ENCODE measurements around the gene NFATC3. TPM values are rescaled to one million over a fixed set of nuclear protein-coding genes. Genes with fewer than 3 reads are reported as not detected.

NFATC3 gene
- total RNA-seq, 2 experiments from 2014 or later, result 68.4 to 81.2 TPM

DNA sequence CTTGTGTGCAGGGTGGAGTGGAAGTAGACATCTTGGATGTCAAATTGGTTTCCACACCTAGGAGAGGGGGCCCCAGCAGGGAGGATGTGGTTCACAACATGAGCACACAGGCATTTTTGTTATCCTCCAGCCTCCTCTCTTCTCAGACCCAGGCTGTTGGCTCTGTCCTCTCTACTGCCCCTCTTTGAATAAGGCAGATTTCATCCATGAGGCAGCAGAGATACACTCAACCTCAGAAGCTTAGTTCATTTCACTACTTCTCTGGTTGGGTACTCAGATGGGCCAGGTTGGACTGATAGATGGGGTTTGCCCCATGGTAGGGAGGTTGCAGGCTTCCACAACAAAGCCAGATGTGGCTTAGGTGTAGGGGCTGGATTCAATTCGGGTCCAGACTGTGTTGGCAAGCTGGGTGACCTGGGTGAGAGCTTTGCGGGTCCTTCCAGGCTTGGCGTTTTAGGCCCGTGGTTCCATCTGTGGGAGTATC lies 22.2 kb upstream of the NFATC3 start:
- ATAC-seq, result peak; percentile 78
- ChIA-PET POLR2A (no interaction called here), CTCF (interaction anchor here (0.8 to 1.7 kb wide), 7 partner anchors 8 to 247 kb away, joined by 3 to 8 read pairs (median 4); partner anchors contain the start of genes DDX28 and DUS2)
- Mint-ChIP-seq H3K27ac (peak overlapping the region; percentile 81), H3K9me3 (ENCODE audit: low read depth) (no peaks in the 10 kb centered on the region), H3K4me1 (peaks cover 66% of the 10 kb centered on the region), H3K4me3 (no peak overlapping the region), H3K36me3 (ENCODE audit: low read depth) (peaks cover 46% of the 10 kb centered on the region), H3K27me3 (no peaks in the 10 kb centered on the region)
- intact Hi-C loops (cut with DNase I, micrococcal nuclease), result loop anchor here in 1 of 2 experiments (2.0 kb wide), 1 partner anchor 70 kb away; no protein-coding TSS in a partner anchor
- DNase-seq, result peak; percentile 66

DNA sequence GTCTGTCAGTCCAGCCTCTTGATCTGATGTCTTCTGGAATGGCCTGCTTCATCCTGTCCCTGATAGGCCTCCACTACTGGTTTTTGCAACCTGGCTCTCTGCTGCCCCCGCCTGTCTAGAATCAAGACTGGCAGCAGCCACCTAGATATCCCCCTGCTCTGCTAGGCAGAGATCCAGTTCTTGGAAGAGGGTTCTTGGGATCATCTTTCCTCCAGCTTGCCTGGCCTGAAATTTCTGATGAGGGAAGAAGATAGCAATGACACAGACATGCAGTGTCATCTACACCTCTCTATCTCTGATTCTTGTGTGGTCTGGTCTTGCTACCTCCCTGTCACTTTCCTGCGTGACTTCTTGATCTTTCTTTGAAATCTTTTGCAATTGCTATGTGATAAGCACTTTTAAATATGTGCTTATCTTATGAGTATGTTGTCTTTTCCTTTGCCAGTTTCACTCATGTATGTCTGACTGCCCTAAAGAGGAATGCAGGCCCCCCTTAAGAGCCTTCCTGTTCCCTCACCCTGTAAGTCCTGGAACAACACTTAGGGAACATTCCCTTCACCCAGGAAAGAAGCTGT lies 20.3 kb upstream of the NFATC3 start:
- intact Hi-C loops (cut with DNase I, micrococcal nuclease), result loop anchor here in 1 of 2 experiments (1.0 to 2.0 kb wide), 3 partner anchors 72 to 248 kb away; no protein-coding TSS in a partner anchor
- H3K27ac Mint-ChIP-seq, result peak overlapping the region; percentile 69
- no peaks in the 10 kb centered on the region for H3K9me3 Mint-ChIP-seq (ENCODE audit: low read depth)
- ChIA-PET CTCF (interaction anchor here (0.6 to 2.9 kb wide), 26 partner anchors 9 to 548 kb away, joined by 3 to 15 read pairs (median 4); partner anchors contain the start of genes NFATC3 and PSMB10), POLR2A (interaction anchor here (0.7 kb wide), 1 partner anchor 172 kb away, joined by 3 read pairs; no protein-coding TSS in a partner anchor)
- peaks cover 37% of the 10 kb centered on the region for H3K36me3 Mint-ChIP-seq (ENCODE audit: low read depth)
- no peaks in the 10 kb centered on the region for H3K27me3 Mint-ChIP-seq
- H3K4me3 Mint-ChIP-seq, result no peak overlapping the region
- peak; percentile 81 for ATAC-seq
- peaks cover 67% of the 10 kb centered on the region for H3K4me1 Mint-ChIP-seq
- peak; percentile 85 for DNase-seq

DNA sequence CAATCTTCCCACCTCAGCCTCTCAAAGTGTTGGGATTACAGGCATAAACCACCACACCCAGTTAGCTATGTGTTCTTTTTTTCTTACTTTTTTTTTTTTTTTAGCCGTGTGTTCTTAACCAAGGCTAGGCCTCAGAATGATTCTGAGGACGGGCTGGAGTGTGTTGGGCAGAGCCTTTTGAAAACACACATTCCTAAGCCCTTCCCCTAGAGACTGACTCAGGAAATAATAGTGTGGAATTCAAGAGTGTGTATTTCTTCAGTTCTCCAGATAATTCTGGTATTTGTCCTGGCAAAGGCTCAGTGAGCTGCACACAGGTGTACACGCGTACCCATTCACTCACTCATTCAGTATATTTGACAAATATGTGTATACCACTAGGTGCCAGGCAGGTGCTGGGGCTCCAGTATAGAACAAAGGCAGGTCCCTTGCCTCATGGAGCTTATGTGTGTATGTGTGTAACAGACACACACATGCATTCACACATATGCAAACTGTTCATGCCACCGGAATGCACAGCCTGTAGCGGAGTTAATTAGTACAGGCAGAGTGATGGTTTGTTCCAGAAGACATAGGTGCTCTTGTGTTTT lies 19.4 kb upstream of the NFATC3 start:
- no peak for ATAC-seq
- Mint-ChIP-seq H3K4me1 (peaks cover 73% of the 10 kb centered on the region), H3K9me3 (ENCODE audit: low read depth) (no peaks in the 10 kb centered on the region), H3K27me3 (no peaks in the 10 kb centered on the region), H3K4me3 (no peak overlapping the region), H3K27ac (no peak overlapping the region), H3K36me3 (ENCODE audit: low read depth) (peaks cover 42% of the 10 kb centered on the region)
- intact Hi-C loops (cut with DNase I, micrococcal nuclease), result loop anchor here in 1 of 2 experiments (2.0 kb wide), 1 partner anchor 249 kb away; no protein-coding TSS in a partner anchor
- no peak for DNase-seq
- ChIA-PET CTCF (interaction anchor here (0.6 to 2.9 kb wide), 17 partner anchors 8 to 224 kb away, joined by 3 to 15 read pairs (median 4); partner anchors contain the start of gene NFATC3), POLR2A (no interaction called here)

DNA sequence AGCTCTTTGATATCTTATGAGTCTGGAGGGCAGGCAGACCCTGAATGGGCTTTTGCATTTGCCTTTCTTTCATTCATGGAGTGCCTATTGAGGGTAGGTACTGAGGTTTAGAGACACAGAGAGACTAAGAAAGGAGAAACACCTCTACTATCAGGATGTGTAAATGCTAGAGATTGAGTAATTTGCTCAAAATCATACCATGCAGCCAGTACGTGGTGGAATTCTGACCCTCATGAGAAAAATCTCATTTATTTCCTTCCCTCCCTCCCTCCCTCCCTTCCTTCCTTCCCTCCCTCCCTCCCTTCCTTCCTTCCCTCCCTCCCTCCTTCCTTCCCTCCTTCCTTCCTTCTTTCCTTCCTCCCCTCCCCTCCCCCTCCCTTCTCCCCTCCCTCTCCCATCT lies 18.4 kb upstream of the NFATC3 start:
- Mint-ChIP-seq H3K36me3 (ENCODE audit: low read depth) (peaks cover 43% of the 10 kb centered on the region), H3K27me3 (no peaks in the 10 kb centered on the region), H3K9me3 (ENCODE audit: low read depth) (no peaks in the 10 kb centered on the region), H3K27ac (no peak overlapping the region), H3K4me3 (no peak overlapping the region), H3K4me1 (peaks cover 75% of the 10 kb centered on the region)
- no peak for DNase-seq
- intact Hi-C loops (cut with DNase I, micrococcal nuclease), result no loop called here
- ChIA-PET CTCF (interaction anchor here (0.5 to 2.9 kb wide), 5 partner anchors 9 to 163 kb away, joined by 3 to 15 read pairs (median 4); no protein-coding TSS in a partner anchor), POLR2A (no interaction called here)
- no peak for ATAC-seq

DNA sequence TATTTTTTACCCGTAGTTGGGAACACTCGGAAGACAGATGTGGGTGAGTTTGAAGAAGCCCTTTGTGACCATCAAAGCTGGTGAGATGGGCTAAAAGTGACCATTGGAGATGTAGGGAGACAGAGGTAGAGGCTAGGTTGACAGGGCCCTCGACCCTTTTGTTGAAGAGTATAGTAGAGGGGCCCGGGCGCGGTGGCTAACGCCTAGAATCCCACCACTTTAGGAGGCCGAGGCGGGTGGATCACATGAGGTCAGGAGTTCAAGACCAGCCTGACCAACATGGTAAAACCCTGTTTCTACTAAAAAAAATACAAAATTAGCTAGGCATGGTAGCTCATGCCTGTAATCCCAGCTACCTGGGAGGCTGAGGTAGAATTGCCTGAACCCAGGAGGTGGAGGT lies 16.2 kb upstream of the NFATC3 start:
- Mint-ChIP-seq H3K27me3 (no peaks in the 10 kb centered on the region), H3K27ac (no peak overlapping the region), H3K9me3 (ENCODE audit: low read depth) (no peaks in the 10 kb centered on the region), H3K36me3 (ENCODE audit: low read depth) (peaks cover 47% of the 10 kb centered on the region), H3K4me3 (no peak overlapping the region), H3K4me1 (peaks cover 73% of the 10 kb centered on the region)
- no peak for ATAC-seq
- intact Hi-C loops (cut with DNase I, micrococcal nuclease), result no loop called here
- CTCF ChIA-PET, result interaction anchor here (0.6 to 2.0 kb wide), 7 partner anchors 17 to 159 kb away, joined by 3 to 4 read pairs (median 4); partner anchors contain the start of gene NFATC3
- POLR2A ChIA-PET, result no interaction called here
- DNase-seq, result no peak

DNA sequence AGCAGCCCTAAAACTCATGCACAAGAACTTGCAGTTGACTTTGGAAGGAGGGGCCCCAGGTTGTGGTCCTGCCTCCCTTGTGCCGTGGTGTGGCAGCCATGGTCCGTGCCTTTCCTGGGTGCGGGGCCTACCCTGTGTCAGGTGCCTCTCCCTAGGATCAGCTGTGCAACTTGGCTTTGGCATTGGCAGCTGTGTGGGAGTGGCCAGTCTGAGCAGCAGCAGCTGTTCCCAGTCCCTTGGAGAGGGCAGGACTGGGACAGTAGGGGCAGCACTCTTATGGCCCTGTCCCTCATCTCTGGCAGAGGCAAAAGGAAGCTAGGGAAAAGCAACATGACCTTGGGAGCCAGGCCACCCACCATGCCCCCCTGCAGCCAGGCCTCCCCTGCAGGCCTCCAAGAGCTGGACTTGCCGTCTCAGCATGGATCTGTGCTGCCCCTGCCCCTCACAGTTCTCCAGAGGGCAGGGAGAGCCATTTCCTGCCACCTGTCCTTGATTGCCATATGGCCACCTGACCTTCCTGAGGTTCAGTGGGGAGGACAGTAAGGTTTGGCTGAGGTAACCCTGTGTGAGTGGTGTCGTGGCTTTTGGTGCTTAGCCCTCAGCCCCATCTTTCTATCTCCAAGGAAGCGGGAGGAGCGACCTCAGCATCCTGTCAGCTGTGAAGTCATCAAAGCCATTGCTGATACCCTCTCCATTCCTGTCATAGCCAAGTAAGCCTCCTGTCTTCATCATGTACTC lies 15.5 kb upstream of the NFATC3 start:
- POLR2A ChIA-PET, result no interaction called here
- Mint-ChIP-seq H3K27me3 (no peaks in the 10 kb centered on the region), H3K9me3 (ENCODE audit: low read depth) (no peaks in the 10 kb centered on the region), H3K27ac (peak overlapping the region; percentile 85), H3K4me1 (peaks cover 73% of the 10 kb centered on the region), H3K4me3 (no peak overlapping the region), H3K36me3 (ENCODE audit: low read depth) (peaks cover 51% of the 10 kb centered on the region)
- ATAC-seq, result peak; percentile 50
- intact Hi-C loops (cut with DNase I, micrococcal nuclease), result loop anchor here in 1 of 2 experiments (2.0 kb wide), 1 partner anchor 15 kb away; the partner anchor contains the start of gene NFATC3
- CTCF ChIA-PET, result interaction anchor here (0.6 to 2.0 kb wide), 9 partner anchors 9 to 253 kb away, joined by 3 to 5 read pairs (median 4); partner anchors contain the start of gene NFATC3
- peak; percentile 54 for DNase-seq

DNA sequence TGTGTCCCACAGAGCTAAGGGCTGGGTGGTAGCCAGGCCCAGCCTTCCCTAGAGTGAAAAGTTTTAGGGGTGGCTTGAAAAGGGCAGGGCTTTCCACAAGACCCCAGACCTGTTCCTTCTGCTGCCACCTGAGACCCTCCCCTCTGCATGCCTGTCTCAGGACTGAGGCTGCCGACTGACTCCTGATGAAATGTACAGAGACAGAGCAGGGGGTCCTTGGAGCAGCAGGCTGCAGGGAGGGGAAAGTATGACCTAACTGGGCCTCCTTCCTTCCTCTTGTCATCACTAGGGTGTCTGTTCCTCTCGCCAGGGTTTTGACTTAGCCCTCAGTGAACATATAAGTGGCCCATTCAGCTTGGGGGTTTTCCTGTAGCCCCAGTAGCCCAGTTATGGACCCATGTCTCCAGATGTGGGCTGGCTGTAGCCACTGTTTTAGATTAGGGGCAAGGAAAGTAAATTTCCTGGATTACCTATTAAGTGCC lies 14.9 kb upstream of the NFATC3 start:
- H3K36me3 Mint-ChIP-seq (ENCODE audit: low read depth), result peaks cover 53% of the 10 kb centered on the region
- intact Hi-C loops (cut with DNase I, micrococcal nuclease), result loop anchor here in 1 of 2 experiments (2.0 kb wide), 1 partner anchor 15 kb away; the partner anchor contains the start of gene NFATC3
- ATAC-seq (no peak), DNase-seq (no peak)
- H3K9me3 Mint-ChIP-seq (ENCODE audit: low read depth), result no peaks in the 10 kb centered on the region
- POLR2A ChIA-PET, result no interaction called here
- peaks cover 74% of the 10 kb centered on the region for H3K4me1 Mint-ChIP-seq
- peak overlapping the region; percentile 85 for H3K27ac Mint-ChIP-seq
- CTCF ChIA-PET, result interaction anchor here (0.8 to 1.6 kb wide), 7 partner anchors 8 to 254 kb away, joined by 3 to 5 read pairs (median 3); partner anchors contain the start of gene NFATC3
- no peak overlapping the region for H3K4me3 Mint-ChIP-seq
- H3K27me3 Mint-ChIP-seq, result no peaks in the 10 kb centered on the region

DNA sequence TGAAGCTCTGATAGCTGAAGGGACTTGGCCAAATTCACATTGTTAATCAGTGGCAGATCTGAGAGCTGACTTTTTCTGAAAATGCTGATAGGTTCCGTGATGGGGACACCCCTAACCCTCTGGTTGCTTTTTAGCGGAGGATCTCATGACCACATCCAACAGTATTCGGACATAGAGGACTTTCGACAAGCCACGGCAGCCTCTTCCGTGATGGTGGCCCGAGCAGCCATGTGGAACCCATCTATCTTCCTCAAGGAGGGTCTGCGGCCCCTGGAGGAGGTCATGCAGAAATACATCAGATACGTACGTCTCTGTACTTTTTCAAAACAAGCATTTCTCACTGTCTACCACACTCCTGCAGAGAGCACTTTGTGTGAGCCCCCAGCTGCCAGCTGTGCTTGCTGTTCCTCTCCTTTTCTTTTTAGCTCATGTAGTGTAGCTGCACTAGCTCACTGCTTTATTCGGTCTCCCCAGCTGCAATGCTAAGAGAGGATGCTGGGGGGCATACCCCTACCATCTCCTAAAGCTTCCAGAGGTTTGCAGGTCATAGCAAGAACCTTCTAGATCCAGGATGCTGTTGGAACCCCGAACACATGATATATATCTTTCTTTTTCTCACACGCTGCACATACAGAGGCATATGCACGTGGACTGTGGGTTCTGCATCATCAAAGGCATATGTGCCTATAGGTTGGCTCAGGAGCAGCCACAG lies 14.2 kb upstream of the NFATC3 start:
- ATAC-seq, result peak; percentile 73
- Mint-ChIP-seq H3K36me3 (ENCODE audit: low read depth) (peaks cover 59% of the 10 kb centered on the region), H3K4me3 (no peak overlapping the region), H3K27ac (peak overlapping the region; percentile 85), H3K9me3 (ENCODE audit: low read depth) (no peaks in the 10 kb centered on the region), H3K27me3 (no peaks in the 10 kb centered on the region), H3K4me1 (peaks cover 75% of the 10 kb centered on the region)
- CTCF ChIA-PET, result interaction anchor here (0.7 to 1.6 kb wide), 8 partner anchors 8 to 208 kb away, joined by 3 to 5 read pairs (median 3); no protein-coding TSS in a partner anchor
- POLR2A ChIA-PET, result no interaction called here
- peak; percentile 60 for DNase-seq
- intact Hi-C loops (cut with DNase I, micrococcal nuclease), result loop anchor here in 1 of 2 experiments (2.0 kb wide), 1 partner anchor 14 kb away; the partner anchor contains the start of gene NFATC3

DNA sequence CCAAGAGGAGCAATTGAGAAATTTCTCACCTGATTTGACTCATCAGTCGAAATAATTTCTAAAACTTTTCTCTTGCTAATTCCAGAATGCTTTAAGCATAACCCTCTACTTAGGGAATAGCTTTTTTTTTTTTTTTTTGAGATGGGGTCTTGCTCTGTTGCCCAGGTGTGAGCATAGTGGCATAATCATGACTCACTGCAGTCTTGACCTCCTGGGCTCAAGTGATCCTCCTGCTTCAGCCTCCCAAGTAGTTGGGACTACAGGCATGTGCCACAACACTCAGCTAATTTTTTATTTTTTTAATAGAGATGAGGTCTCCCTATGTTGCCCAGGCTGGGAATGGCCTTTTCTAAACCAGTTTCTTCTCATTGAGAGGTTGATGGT lies 13.7 kb upstream of the NFATC3 start:
- Mint-ChIP-seq H3K4me3 (no peak overlapping the region), H3K27me3 (no peaks in the 10 kb centered on the region), H3K9me3 (ENCODE audit: low read depth) (no peaks in the 10 kb centered on the region), H3K36me3 (ENCODE audit: low read depth) (peaks cover 64% of the 10 kb centered on the region), H3K4me1 (peaks cover 72% of the 10 kb centered on the region), H3K27ac (no peak overlapping the region)
- DNase-seq, result no peak
- no peak for ATAC-seq
- POLR2A ChIA-PET, result interaction anchor here (1.1 kb wide), 1 partner anchor 14 kb away, joined by 5 read pairs; the partner anchor contains the start of gene NFATC3
- CTCF ChIA-PET, result interaction anchor here (0.7 to 1.6 kb wide), 5 partner anchors 13 to 209 kb away, joined by 3 to 4 read pairs (median 3); no protein-coding TSS in a partner anchor
- intact Hi-C loops (cut with DNase I, micrococcal nuclease), result loop anchor here in 1 of 2 experiments (2.0 kb wide), 1 partner anchor 13 kb away; the partner anchor contains the start of gene NFATC3

DNA sequence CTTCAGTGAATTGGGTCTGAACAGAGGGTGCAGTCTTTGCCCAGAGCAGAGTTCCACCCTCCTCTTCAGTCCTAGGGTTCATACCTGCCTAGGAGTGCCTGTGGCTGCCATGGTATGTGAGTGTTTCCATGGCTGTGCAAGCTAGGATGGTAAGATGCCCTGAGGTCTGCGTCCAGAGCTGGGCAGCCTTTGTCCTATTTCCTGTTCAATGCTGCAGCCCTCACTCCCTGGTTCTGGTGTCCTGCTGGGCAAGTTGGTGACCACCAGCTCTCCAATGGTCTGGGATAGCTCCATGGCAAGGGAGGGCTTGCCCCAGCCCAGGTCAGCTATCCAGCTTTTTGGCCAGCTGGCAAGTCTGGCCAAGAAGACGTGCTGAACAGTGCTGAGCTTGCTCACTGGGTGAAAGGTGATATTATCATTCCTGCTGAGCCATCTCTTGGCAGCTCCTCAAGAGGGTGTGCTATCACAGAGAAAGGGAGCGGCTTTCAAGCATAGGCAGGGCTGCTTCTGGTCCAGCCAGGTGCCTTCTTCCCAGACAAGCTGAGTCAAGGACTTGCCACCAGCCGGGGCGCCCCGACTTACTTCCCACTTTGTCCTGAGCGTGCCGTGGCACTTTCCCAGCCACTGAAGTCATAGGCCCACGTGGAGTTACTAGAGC lies 13.0 kb upstream of the NFATC3 start:
- peaks cover 66% of the 10 kb centered on the region for H3K36me3 Mint-ChIP-seq (ENCODE audit: low read depth)
- intact Hi-C loops (cut with DNase I, micrococcal nuclease), result no loop called here
- H3K4me1 Mint-ChIP-seq, result peaks cover 72% of the 10 kb centered on the region
- H3K27ac Mint-ChIP-seq, result no peak overlapping the region
- ATAC-seq (no peak), DNase-seq (no peak)
- ChIA-PET POLR2A (interaction anchor here (1.1 kb wide), 1 partner anchor 13 kb away, joined by 5 read pairs; the partner anchor contains the start of gene NFATC3), CTCF (interaction anchor here (0.6 to 1.6 kb wide), 6 partner anchors 12 to 158 kb away, joined by 3 to 4 read pairs (median 3); no protein-coding TSS in a partner anchor)
- no peak overlapping the region for H3K4me3 Mint-ChIP-seq
- H3K9me3 Mint-ChIP-seq (ENCODE audit: low read depth), result no peaks in the 10 kb centered on the region
- no peaks in the 10 kb centered on the region for H3K27me3 Mint-ChIP-seq

All from activated CD4-positive, alpha-beta T cell treated with anti-CD3 and anti-CD28 coated beads for 36 hours (primary cell).